IMR-90 (cell line): Measurements from ENCODE around the gene NIPBL. TPM values are rescaled to one million over a fixed set of nuclear protein-coding genes. Genes with fewer than 3 reads are reported as not detected.

ENCODE experiments used
- ATAC-seq: fragments of 200-7000 bp; cut with Tn5 transposase; 2 replicates; pipeline ENCODE4 v1.9.1; 2020; ENCODE audit warnings: low read depth, mild to moderate bottlenecking, moderate library complexity
- BruUV-seq: library from RNA; stranded (reverse); fragments of 400-500 nt; replicated peaks from 2 replicates; lab custom pipeline; 2021; lab: Mats Ljungman, UMichigan
- CTCF ChIA-PET: fragments of 300-600 bp; formaldehyde crosslinking; extraction: SDS; loops from one replicate; lab custom pipeline; 2021; ENCODE audit warnings: antibody characterized with exemption; lab: Yijun Ruan, JAX
- POLR2A ChIA-PET: fragments of 300-600 bp; sonication (Branson Sonifier 250); formaldehyde crosslinking; loops from one replicate; lab custom pipeline; 2022; ENCODE audit warnings: antibody characterized with exemption; ENCODE audit not compliant: unreplicated experiment; lab: Charles Lee
- DNase-seq: peaks from one replicate; pipeline ENCODE4 v3.0.0; 2013
- H2AFZ ChIP-seq: replicated peaks from 2 replicates; pipeline ENCODE3; 2013; ENCODE audit warnings: low read length, mild to moderate bottlenecking; ENCODE audit not compliant: poor library complexity
- H2AK5ac ChIP-seq: 2 replicates; pipeline ENCODE4 v1.6.1; 2013; ENCODE audit warnings: low read depth, low read length, inconsistent platforms
- H2AK9ac ChIP-seq: replicated peaks from 2 replicates; pipeline ENCODE3; 2013; ENCODE audit warnings: mild to moderate bottlenecking, low read depth, low read length, moderate library complexity; ENCODE audit not compliant: poor library complexity
- H2BK120ac ChIP-seq: 2 replicates; pipeline ENCODE4 v1.6.1; 2013; ENCODE audit warnings: low read depth, low read length, inconsistent platforms
- H2BK15ac ChIP-seq: 3 replicates; pipeline ENCODE4 v1.6.1; 2013; ENCODE audit warnings: low read depth, low read length, inconsistent platforms
- H2BK20ac ChIP-seq: 2 replicates; pipeline ENCODE4 v1.6.1; 2013; ENCODE audit warnings: low read depth, mild to moderate bottlenecking, inconsistent platforms, low read length, moderate library complexity
- H2BK5ac ChIP-seq: 2 replicates; pipeline ENCODE4 v1.6.1; 2013; ENCODE audit warnings: mild to moderate bottlenecking, low read depth, low read length, inconsistent platforms; ENCODE audit not compliant: poor library complexity, severe bottlenecking
- H3K14ac ChIP-seq: replicated peaks from 2 replicates; pipeline ENCODE4 v1.6.1; 2013; ENCODE audit warnings: low read depth, low read length, inconsistent platforms
- H3K18ac ChIP-seq: 2 replicates; pipeline ENCODE4 v1.6.1; 2013; ENCODE audit warnings: low read depth, low read length, control low read depth
- H3K23ac ChIP-seq: 2 replicates; pipeline ENCODE4 v1.6.1; 2013; ENCODE audit warnings: low read depth, low read length, inconsistent platforms
- H3K27ac ChIP-seq: 2 replicates; pipeline ENCODE4 v1.5.1; 2013; ENCODE audit warnings: mild to moderate bottlenecking, control low read depth, low read length; ENCODE audit not compliant: insufficient read depth
- H3K27me3 ChIP-seq: 2 replicates; pipeline ENCODE4 v1.6.1; 2013; ENCODE audit warnings: low read length; ENCODE audit not compliant: control insufficient read depth, insufficient read depth
- H3K36me3 ChIP-seq: 2 replicates; pipeline ENCODE4 v1.6.1; 2013; ENCODE audit warnings: low read length, mixed read lengths; ENCODE audit not compliant: control insufficient read depth, insufficient read depth
- H3K4ac ChIP-seq: 2 replicates; pipeline ENCODE4 v1.6.1; 2013; ENCODE audit warnings: low read depth, low read length, inconsistent platforms
- H3K4me1 ChIP-seq: 2 replicates; pipeline ENCODE4 v1.6.1; 2013; ENCODE audit warnings: low read length, mixed read lengths; ENCODE audit not compliant: control insufficient read depth, insufficient read depth
- H3K4me2 ChIP-seq: 2 replicates; pipeline ENCODE4 v1.6.1; 2013; ENCODE audit warnings: low read depth, mild to moderate bottlenecking, control low read depth, low read length, moderate library complexity
- H3K4me3 ChIP-seq: 2 replicates; pipeline ENCODE4 v1.5.1; 2013; ENCODE audit warnings: low read depth, mild to moderate bottlenecking, control low read depth, low read length, moderate library complexity; ENCODE audit not compliant: insufficient read depth
- H3K56ac ChIP-seq: 2 replicates; pipeline ENCODE4 v1.6.1; 2013; ENCODE audit warnings: low read length, inconsistent platforms; ENCODE audit not compliant: insufficient read depth; ENCODE audit errors: extremely low read depth
- H3K79me1 ChIP-seq, 2 experiments: 2 replicates each; pipeline ENCODE4 v1.6.1; 2013; ENCODE audit warnings: low read length in 2 of 2, inconsistent platforms in 1 of 2, low read depth in 1 of 2
- H3K9ac ChIP-seq: 2 replicates; pipeline ENCODE4 v1.6.1; 2013; ENCODE audit warnings: low read depth, low read length, control low read depth
- H3K9me1 ChIP-seq: 2 replicates; pipeline ENCODE4 v1.6.1; 2013; ENCODE audit warnings: low read length, inconsistent platforms; ENCODE audit not compliant: insufficient read depth
- H3K9me3 ChIP-seq: 2 replicates; pipeline ENCODE4 v1.6.1; 2013; ENCODE audit warnings: low read length; ENCODE audit not compliant: control insufficient read depth, insufficient read depth
- H4K20me1 ChIP-seq: 2 replicates; pipeline ENCODE4 v1.6.1; 2013; ENCODE audit warnings: low read length, inconsistent platforms; ENCODE audit not compliant: insufficient read depth
- H4K5ac ChIP-seq: 2 replicates; pipeline ENCODE4 v1.6.1; 2013; ENCODE audit warnings: mild to moderate bottlenecking, low read depth, low read length, control low read depth
- H4K8ac ChIP-seq, 2 experiments: 2 replicates each; pipeline ENCODE4 v1.6.1; 2013; ENCODE audit warnings: low read depth in 2 of 2, low read length in 2 of 2, control low read depth in 1 of 2, inconsistent platforms in 1 of 2
- H4K91ac ChIP-seq: 2 replicates; pipeline ENCODE4 v1.6.1; 2013; ENCODE audit warnings: low read depth, low read length, inconsistent platforms; ENCODE audit not compliant: insufficient read depth
- BHLHE40 ChIP-seq: fragments of 150-350 bp; IDR thresholded peaks from 2 replicates; pipeline ENCODE4 v1.6.1; 2016; ENCODE audit warnings: mild to moderate bottlenecking, low read depth, low read length
- CEBPB ChIP-seq: IDR thresholded peaks from 2 replicates; pipeline ENCODE4 v1.6.1; 2012; ENCODE audit warnings: low read depth, low read length, improper control_type of control experiment
- CHD1 ChIP-seq: IDR thresholded peaks from 2 replicates; pipeline ENCODE4 v1.6.1; 2012; ENCODE audit warnings: low read depth, low read length, improper control_type of control experiment
- CTCF ChIP-seq: conservative IDR thresholded peaks from 2 replicates; pipeline ENCODE4 v1.5.1; 2012; ENCODE audit warnings: mild to moderate bottlenecking, low read depth, low read length, improper control_type of control experiment
- ELK1 ChIP-seq: fragments of 150-350 bp; IDR thresholded peaks from 2 replicates; pipeline ENCODE4 v1.6.1; 2016; ENCODE audit warnings: low read depth, mild to moderate bottlenecking, low read length, moderate library complexity, borderline replicate concordance
- FOS ChIP-seq: fragments of 150-350 bp; IDR thresholded peaks from 2 replicates; pipeline ENCODE4 v1.6.1; 2016; ENCODE audit warnings: low read depth, low read length
- MAZ ChIP-seq: IDR thresholded peaks from 2 replicates; pipeline ENCODE4 v1.6.1; 2012; ENCODE audit warnings: low read depth, mild to moderate bottlenecking, low read length, improper control_type of control experiment, moderate library complexity, borderline replicate concordance
- NFE2L2 ChIP-seq: fragments of 150-350 bp; IDR thresholded peaks from 2 replicates; pipeline ENCODE4 v1.6.1; 2016; ENCODE audit warnings: low read depth, mild to moderate bottlenecking, low read length
- POLR2A ChIP-seq: IDR thresholded peaks from 2 replicates; pipeline ENCODE4 v1.6.1; 2012; ENCODE audit warnings: mild to moderate bottlenecking, low read depth, low read length
- RCOR1 ChIP-seq: IDR thresholded peaks from 2 replicates; pipeline ENCODE4 v1.6.1; 2012; ENCODE audit warnings: mild to moderate bottlenecking, low read length, improper control_type of control experiment; ENCODE audit not compliant: insufficient replicate concordance
- SMC3 ChIP-seq: fragments of 150-350 bp; IDR thresholded peaks from 2 replicates; pipeline ENCODE4 v1.6.1; 2016; ENCODE audit warnings: low read depth, mild to moderate bottlenecking, antibody characterized with exemption, low read length, moderate library complexity
- WGBS, 2 experiments: methylation state at CpG; one replicate each; pipeline versions ENCODE4 v1.1.5 to v1.1.7; 2013; ENCODE audit warnings: missing lambda C conversion rate in 2 of 2; ENCODE audit not compliant: insufficient read length in 1 of 2; ENCODE audit errors: extremely low coverage in 2 of 2; 5-methylcytosine and 5-hydroxymethylcytosine counted together
- dilution Hi-C: fragments of 300-500 bp; cut with HindIII; formaldehyde crosslinking; loops from one replicate; pipeline ENCODE4 v1.14.3; 2018; ENCODE audit warnings: low sequenced_read_pairs; ENCODE audit not compliant: unreplicated experiment
- in situ Hi-C: fragments of 300-500 bp; cut with MboI; formaldehyde crosslinking; loops from 3 replicates; pipeline ENCODE4 v1.14.3; 2019; ENCODE audit warnings: low sequenced_read_pairs, inconsistent platforms, mixed read lengths
- intact Hi-C: fragments of 100-400 bp; cut with micrococcal nuclease; formaldehyde crosslinking; loops from 2 replicates; pipeline ENCODE4 v1.10.0; 2022
- polyA plus RNA-seq, 3 experiments: library from polyadenylated mRNA; depleted of rRNA; stranded (reverse); fragments of >200 nt; gene quantifications; 2 replicates each; pipeline ENCODE4 v1.2.3, GENCODE V29; 2012; ENCODE audit warnings: low replicate concordance in 1 of 3
- total RNA-seq: library from RNA; depleted of rRNA; stranded (reverse); fragments of >200 nt; gene quantifications from 2 replicates; pipeline ENCODE4 v1.2.3, GENCODE V29; 2012
- TF ChIP-seq, protein P1 (sequence below): fragments of 150-350 bp; IDR thresholded peaks from 2 replicates; pipeline ENCODE4 v1.6.1; 2017; ENCODE audit warnings: mild to moderate bottlenecking, antibody characterized with exemption, low read length, low read depth

NIPBL gene
- total and polyA plus RNA-seq, 2 of the 4 experiments (the other 2 are of a cell fraction), result 8.4 to 46.4 TPM

GRCh38 chr5:36957953-36958537, 81.5 kb downstream of the NIPBL start:
- H2BK5ac ChIP-seq, result no peak overlapping the region
- no peak overlapping the region for H3K4me2 ChIP-seq
- no peak overlapping the region for H2BK15ac ChIP-seq
- ChIA-PET CTCF (no interaction called here), POLR2A (no interaction called here)
- in situ Hi-C loops, result no loop called here
- H3K56ac ChIP-seq, result no peak overlapping the region
- no peak overlapping the region for H2AK5ac ChIP-seq
- H3K9me3 ChIP-seq, result no peaks in the 10 kb centered on the region
- peaks cover 6% of the 10 kb centered on the region; the same call in 1 of the 2 replicates for H3K9me1 ChIP-seq
- no peak overlapping the region for H2BK20ac ChIP-seq
- H3K9ac ChIP-seq, result no peak overlapping the region
- WGBS, 2 experiments, result no CpG with 5 or more reads among the region's 3 CpGs
- H2AFZ ChIP-seq, result no peak overlapping the region
- ATAC-seq (no peak), DNase-seq (peak; percentile 21)
- H3K23ac ChIP-seq, result no peak overlapping the region
- H3K4me3 ChIP-seq, result no peak overlapping the region
- no TSS peak for BruUV-seq
- H3K27ac ChIP-seq, result no peak overlapping the region
- H4K8ac ChIP-seq, result no peak overlapping the region
- peaks cover 8% of the 10 kb centered on the region for H3K36me3 ChIP-seq
- dilution Hi-C loops, result no loop called here
- peaks cover 15 to 27% of the 10 kb centered on the region in 2 experiments for H3K79me1 ChIP-seq
- H3K14ac ChIP-seq, result no peak overlapping the region
- no peak for TF ChIP-seq CTCF
- TF ChIP-seq CHD1, result no peak
- TF ChIP-seq MAZ, result no peak
- TF ChIP-seq, protein P1, sequence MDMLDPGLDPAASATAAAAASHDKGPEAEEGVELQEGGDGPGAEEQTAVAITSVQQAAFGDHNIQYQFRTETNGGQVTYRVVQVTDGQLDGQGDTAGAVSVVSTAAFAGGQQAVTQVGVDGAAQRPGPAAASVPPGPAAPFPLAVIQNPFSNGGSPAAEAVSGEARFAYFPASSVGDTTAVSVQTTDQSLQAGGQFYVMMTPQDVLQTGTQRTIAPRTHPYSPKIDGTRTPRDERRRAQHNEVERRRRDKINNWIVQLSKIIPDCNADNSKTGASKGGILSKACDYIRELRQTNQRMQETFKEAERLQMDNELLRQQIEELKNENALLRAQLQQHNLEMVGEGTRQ, result no peak
- no peak for TF ChIP-seq RCOR1
- no peak for TF ChIP-seq NFE2L2
- TF ChIP-seq ELK1, result no peak
- TF ChIP-seq POLR2A, result no peak
- no peak for TF ChIP-seq SMC3
- no peak for TF ChIP-seq FOS
- no peak for TF ChIP-seq BHLHE40
- TF ChIP-seq CEBPB, result no peak
- H2BK120ac ChIP-seq, result no peak overlapping the region
- H3K4ac ChIP-seq, result no peak overlapping the region
- no peaks in the 10 kb centered on the region for H3K27me3 ChIP-seq
- peaks cover 2% of the 10 kb centered on the region; the same call in 1 of the 2 replicates for H3K4me1 ChIP-seq
- no peak overlapping the region for H4K91ac ChIP-seq
- H2AK9ac ChIP-seq, result no peak overlapping the region
- no peak overlapping the region for H4K5ac ChIP-seq
- H4K20me1 ChIP-seq, result peaks cover 14% of the 10 kb centered on the region; the same call in 1 of the 2 replicates
- intact Hi-C loops, result no loop called here
- no peak overlapping the region for H3K18ac ChIP-seq
